ENCODE measurements around the gene IGSF3. TPM values are rescaled to one million over a fixed set of nuclear protein-coding genes. Genes with fewer than 3 reads are reported as not detected.

IGSF3 gene
- total and polyA plus RNA-seq, 2 donors (not counting 1 experiment from before 2014, with no cell fraction given) = under 0.01 to 0.02 TPM

GRCh38 chr1:116569381-116569670 is 98.2 kb downstream of the IGSF3 start:
- no peaks in the 10 kb centered on the region for H4K20me1 ChIP-seq (ENCODE audit: control insufficient read depth, extremely low read depth, insufficient read depth, low read length)
- TF ChIP-seq, protein P1, sequence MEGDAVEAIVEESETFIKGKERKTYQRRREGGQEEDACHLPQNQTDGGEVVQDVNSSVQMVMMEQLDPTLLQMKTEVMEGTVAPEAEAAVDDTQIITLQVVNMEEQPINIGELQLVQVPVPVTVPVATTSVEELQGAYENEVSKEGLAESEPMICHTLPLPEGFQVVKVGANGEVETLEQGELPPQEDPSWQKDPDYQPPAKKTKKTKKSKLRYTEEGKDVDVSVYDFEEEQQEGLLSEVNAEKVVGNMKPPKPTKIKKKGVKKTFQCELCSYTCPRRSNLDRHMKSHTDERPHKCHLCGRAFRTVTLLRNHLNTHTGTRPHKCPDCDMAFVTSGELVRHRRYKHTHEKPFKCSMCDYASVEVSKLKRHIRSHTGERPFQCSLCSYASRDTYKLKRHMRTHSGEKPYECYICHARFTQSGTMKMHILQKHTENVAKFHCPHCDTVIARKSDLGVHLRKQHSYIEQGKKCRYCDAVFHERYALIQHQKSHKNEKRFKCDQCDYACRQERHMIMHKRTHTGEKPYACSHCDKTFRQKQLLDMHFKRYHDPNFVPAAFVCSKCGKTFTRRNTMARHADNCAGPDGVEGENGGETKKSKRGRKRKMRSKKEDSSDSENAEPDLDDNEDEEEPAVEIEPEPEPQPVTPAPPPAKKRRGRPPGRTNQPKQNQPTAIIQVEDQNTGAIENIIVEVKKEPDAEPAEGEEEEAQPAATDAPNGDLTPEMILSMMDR (conservative IDR thresholded peaks at IDR 0.05 in 1 of 2, IDR thresholded peaks at IDR 0.05 in 1 of 2; ENCODE audit: low read depth in 1 of 2, low read length in 2 of 2) = no peak
- no peak for TF ChIP-seq EZH2 (IDR thresholded peaks at IDR 0.05; ENCODE audit: low read length, missing control alignments)
- DNase-seq (ENCODE audit: low read depth in 2 of 2) = no peak

GRCh38 chr1:116568662-116569380 is 98.7 kb downstream of the IGSF3 start:
- no peak overlapping the region for H3K4me2 ChIP-seq (ENCODE audit: extremely low read depth, insufficient read depth, low read length)
- TF ChIP-seq, protein P1 (conservative IDR thresholded peaks at IDR 0.05 in 1 of 2, IDR thresholded peaks at IDR 0.05 in 1 of 2; ENCODE audit: low read depth in 1 of 2, low read length in 2 of 2) = no peak
- no peak for TF ChIP-seq EZH2 (IDR thresholded peaks at IDR 0.05; ENCODE audit: low read length, missing control alignments)

More at GRCh38 chr1:116569381-116569670, 98.2 kb downstream of the IGSF3 start:
- Histone ChIP-seq H3K79me2 (ENCODE audit: control insufficient read depth, insufficient read depth, low read length) (no peaks in the 10 kb centered on the region), H3K36me3 (ENCODE audit: control insufficient read depth, insufficient read depth, low read length) (no peaks in the 10 kb centered on the region), H3K4me3 (replicated peaks in 1 of 4; ENCODE audit: control extremely low read depth in 1 of 4, insufficient read depth in 1 of 4, low read depth in 3 of 4, low read length in 4 of 4) (no peak overlapping the region), H3K4me2 (ENCODE audit: extremely low read depth, insufficient read depth, low read length) (no peak overlapping the region), H3K27ac (ENCODE audit: insufficient read depth, low read length) (no peak overlapping the region), H3K9ac (ENCODE audit: insufficient read depth, low read length) (no peak overlapping the region), H3K4me1 (ENCODE audit: control insufficient read depth, extremely low read depth, insufficient read depth, low read length) (peaks cover 3% of the 10 kb centered on the region), H2AFZ (ENCODE audit: low read length) (no peak overlapping the region), H3K9me3 (ENCODE audit: control insufficient read depth, insufficient read depth, low read depth, low read length) (no peaks in the 10 kb centered on the region), H3K27me3 (ENCODE audit: control insufficient read depth, insufficient read depth, low read length) (peaks cover 4% of the 10 kb centered on the region)

DNA sequence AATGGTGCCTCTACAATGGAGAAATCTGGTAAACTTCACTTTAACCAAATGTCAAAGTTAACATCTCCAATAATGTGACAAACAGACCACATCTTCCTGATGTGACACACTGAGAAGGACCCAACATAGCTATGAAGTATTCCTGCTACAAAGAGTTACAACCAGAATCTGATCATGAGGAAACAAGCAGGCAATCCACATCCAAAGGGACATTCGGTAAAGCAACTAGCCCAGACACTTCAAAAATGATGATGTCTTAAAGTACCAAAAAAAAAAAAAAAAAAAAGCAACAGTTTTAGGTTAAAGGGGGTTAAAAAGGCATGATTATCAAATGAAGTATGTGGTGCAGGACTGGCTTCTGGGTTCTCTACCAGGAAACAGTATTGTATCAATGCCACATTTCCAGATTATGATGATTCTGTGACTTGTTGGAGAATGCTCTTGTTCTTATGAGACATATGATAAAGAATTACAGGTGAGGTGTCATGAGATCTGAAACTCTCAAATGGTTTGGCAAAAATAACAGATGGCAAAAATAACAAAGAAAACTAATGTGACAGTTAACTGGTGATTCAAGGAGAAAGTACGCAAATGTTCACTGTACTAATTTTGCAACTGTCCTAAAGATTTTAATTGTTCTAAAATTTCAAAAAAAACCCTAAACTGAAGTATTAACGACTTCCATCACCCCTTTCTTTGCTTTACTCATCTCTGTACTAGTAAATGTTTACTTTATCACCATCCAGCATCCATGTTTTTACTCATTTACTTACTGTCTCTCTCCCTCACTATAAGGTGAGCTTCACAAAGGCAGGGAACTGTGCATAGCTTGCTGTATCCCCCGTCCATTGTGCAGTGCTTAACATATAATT is 99.5 kb downstream of the IGSF3 start:
- no peaks in the 10 kb centered on the region for H4K20me1 ChIP-seq (ENCODE audit: control insufficient read depth, extremely low read depth, insufficient read depth, low read length)
- no peak overlapping the region for H2AFZ ChIP-seq (ENCODE audit: low read length)
- peaks cover 3% of the 10 kb centered on the region for H3K4me1 ChIP-seq (ENCODE audit: control insufficient read depth, extremely low read depth, insufficient read depth, low read length)
- no peak overlapping the region for H3K4me3 ChIP-seq (replicated peaks in 1 of 4; ENCODE audit: control extremely low read depth in 1 of 4, insufficient read depth in 1 of 4, low read depth in 3 of 4, low read length in 4 of 4)
- no peak overlapping the region for H3K27ac ChIP-seq (ENCODE audit: insufficient read depth, low read length)
- no peaks in the 10 kb centered on the region for H3K36me3 ChIP-seq (ENCODE audit: control insufficient read depth, insufficient read depth, low read length)
- TF ChIP-seq, protein P1 (conservative IDR thresholded peaks at IDR 0.05 in 1 of 2, IDR thresholded peaks at IDR 0.05 in 1 of 2; ENCODE audit: low read depth in 1 of 2, low read length in 2 of 2) = no peak
- TF ChIP-seq EZH2 (IDR thresholded peaks at IDR 0.05; ENCODE audit: low read length, missing control alignments) = no peak
- no peaks in the 10 kb centered on the region for H3K79me2 ChIP-seq (ENCODE audit: control insufficient read depth, insufficient read depth, low read length)
- H3K9ac ChIP-seq (ENCODE audit: insufficient read depth, low read length) = no peak overlapping the region
- no peaks in the 10 kb centered on the region for H3K9me3 ChIP-seq (ENCODE audit: control insufficient read depth, insufficient read depth, low read depth, low read length)
- DNase-seq (ENCODE audit: low read depth in 2 of 2) = no peak
- peaks cover 4% of the 10 kb centered on the region for H3K27me3 ChIP-seq (ENCODE audit: control insufficient read depth, insufficient read depth, low read length)
- no peak overlapping the region for H3K4me2 ChIP-seq (ENCODE audit: extremely low read depth, insufficient read depth, low read length)

More at GRCh38 chr1:116568662-116569380, 98.7 kb downstream of the IGSF3 start:
- no peaks in the 10 kb centered on the region for H3K36me3 ChIP-seq (ENCODE audit: control insufficient read depth, insufficient read depth, low read length)
- peaks cover 4% of the 10 kb centered on the region for H3K27me3 ChIP-seq (ENCODE audit: control insufficient read depth, insufficient read depth, low read length)
- no peak for DNase-seq (ENCODE audit: low read depth in 2 of 2)
- no peak overlapping the region for H3K9ac ChIP-seq (ENCODE audit: insufficient read depth, low read length)
- H3K4me1 ChIP-seq (ENCODE audit: control insufficient read depth, extremely low read depth, insufficient read depth, low read length) = peaks cover 3% of the 10 kb centered on the region
- H3K4me3 ChIP-seq (replicated peaks in 1 of 4; ENCODE audit: control extremely low read depth in 1 of 4, insufficient read depth in 1 of 4, low read depth in 3 of 4, low read length in 4 of 4) = no peak overlapping the region
- H3K79me2 ChIP-seq (ENCODE audit: control insufficient read depth, insufficient read depth, low read length) = no peaks in the 10 kb centered on the region
- no peaks in the 10 kb centered on the region for H4K20me1 ChIP-seq (ENCODE audit: control insufficient read depth, extremely low read depth, insufficient read depth, low read length)
- H2AFZ ChIP-seq (ENCODE audit: low read length) = no peak overlapping the region
- no peaks in the 10 kb centered on the region for H3K9me3 ChIP-seq (ENCODE audit: control insufficient read depth, insufficient read depth, low read depth, low read length)
- no peak overlapping the region for H3K27ac ChIP-seq (ENCODE audit: insufficient read depth, low read length)
